Endothelial cell of umbilical vein (primary cell): ENCODE measurements around the gene RAB3D. TPM values are rescaled to one million over a fixed set of nuclear protein-coding genes. Genes with fewer than 3 reads are reported as not detected.

Experiments
- BruUV-seq: library from RNA; stranded (reverse); fragments of 400-500 nt; replicated peaks from 2 replicates; lab custom pipeline; 2021; lab: Mats Ljungman, UMichigan
- CTCF ChIA-PET: fragments of 300-600, 350-600 bp; sonication (Branson Sonifier 250); formaldehyde crosslinking; loops from one replicate; lab custom pipeline; 2021; ENCODE audit warnings: antibody characterized with exemption, inconsistent platforms; lab: Charles Lee
- POLR2A ChIA-PET: fragments of 300-600, 350-600 bp; sonication (Branson Sonifier 250); formaldehyde crosslinking; loops from one replicate; lab custom pipeline; 2021; ENCODE audit warnings: antibody characterized with exemption, inconsistent platforms; lab: Charles Lee
- DNase-seq: peaks from one replicate; pipeline ENCODE4 v3.0.0-alpha.2; 2011; ENCODE audit warnings: low read depth, low spot score
- FAIRE-seq: peaks from 2 replicates; lab custom pipeline; 2011; peaks lifted over from hg19 to GRCh38; lab: Jason Lieb, UNC
- H2AFZ ChIP-seq: 2 replicates; pipeline ENCODE4 v1.6.0; 2012; ENCODE audit warnings: low read depth, low read length, control low read depth, inconsistent platforms
- H3K27ac ChIP-seq: 2 replicates; pipeline ENCODE4 v1.5.1; 2011; ENCODE audit warnings: low read depth, mild to moderate bottlenecking, control low read depth, low read length, moderate library complexity; ENCODE audit not compliant: insufficient read depth
- H3K27me3 ChIP-seq, 2 experiments: 2 replicates each; pipeline versions ENCODE4 v1.6.0 to v1.6.1; 2011; ENCODE audit warnings: low read length in 2 of 2, mixed read lengths in 1 of 2; ENCODE audit not compliant: control insufficient read depth in 2 of 2, insufficient read depth in 2 of 2
- H3K36me3 ChIP-seq, 2 experiments: 2 replicates in 1 of 2; 3 replicates in 1 of 2; pipeline ENCODE4 v1.5.1; 2011; ENCODE audit warnings: low read length in 2 of 2, mild to moderate bottlenecking in 1 of 2, moderate library complexity in 1 of 2; ENCODE audit not compliant: control insufficient read depth in 2 of 2, insufficient read depth in 2 of 2; ENCODE audit errors: extremely low read depth in 1 of 2
- H3K4me1 ChIP-seq: 3 replicates; pipeline ENCODE4 v1.5.1; 2011; ENCODE audit warnings: mild to moderate bottlenecking, low read length; ENCODE audit not compliant: control insufficient read depth, insufficient read depth; ENCODE audit errors: extremely low read depth
- H3K4me2 ChIP-seq: 2 replicates; pipeline ENCODE4 v1.6.1; 2011; ENCODE audit warnings: low read length, control low read depth, mixed read lengths; ENCODE audit not compliant: insufficient read depth
- H3K4me3 ChIP-seq, 3 experiments: fragments of 200-600 bp in 1 of 3; sonication (generic), shearing (Covaris generic) in 1 of 3; replicated peaks in 1 of 3; 2 replicates each; pipeline ENCODE4 v1.5.1; 2011 to 2016; ENCODE audit warnings: control low read depth in 3 of 3, low read length in 3 of 3, mild to moderate bottlenecking in 2 of 3, inconsistent platforms in 1 of 3, low read depth in 1 of 3, moderate library complexity in 1 of 3; ENCODE audit not compliant: insufficient read depth in 1 of 3
- H3K79me2 ChIP-seq: 2 replicates; pipeline ENCODE4 v1.6.0; 2012; ENCODE audit warnings: low read length, inconsistent platforms; ENCODE audit not compliant: control insufficient read depth, insufficient read depth
- H3K9ac ChIP-seq: replicated peaks from 2 replicates; pipeline ENCODE3; 2011; ENCODE audit warnings: low read length, control low read depth; ENCODE audit not compliant: insufficient read depth; ENCODE audit errors: extremely low read depth
- H3K9me1 ChIP-seq: replicated peaks from 3 replicates; pipeline ENCODE4 v1.6.0; 2011; ENCODE audit warnings: mild to moderate bottlenecking, low read length; ENCODE audit not compliant: control insufficient read depth, insufficient read depth; ENCODE audit errors: extremely low read depth
- H3K9me3 ChIP-seq: replicated peaks from 2 replicates; pipeline ENCODE4 v1.5.1; 2012; ENCODE audit warnings: low read length, inconsistent platforms; ENCODE audit not compliant: control insufficient read depth, insufficient read depth
- H4K20me1 ChIP-seq: replicated peaks from 2 replicates; pipeline ENCODE3; 2011; ENCODE audit warnings: mild to moderate bottlenecking, low read length; ENCODE audit not compliant: control insufficient read depth, insufficient read depth; ENCODE audit errors: extremely low read depth
- EZH2 ChIP-seq: IDR thresholded peaks from 2 replicates; pipeline ENCODE4 v1.6.1; 2012; ENCODE audit warnings: borderline replicate concordance, low read depth, mild to moderate bottlenecking, moderate library complexity, low read length, inconsistent platforms; ENCODE audit not compliant: severe bottlenecking
- FOS ChIP-seq: IDR thresholded peaks from 2 replicates; pipeline ENCODE4 v1.6.1; 2011; ENCODE audit warnings: mild to moderate bottlenecking, low read length, moderate library complexity, borderline replicate concordance; ENCODE audit not compliant: insufficient read depth
- GATA2 ChIP-seq: IDR thresholded peaks from 2 replicates; pipeline ENCODE4 v1.7.0; 2011; ENCODE audit warnings: low read depth, mild to moderate bottlenecking, moderate library complexity, mixed read lengths, low read length; ENCODE audit not compliant: insufficient read length, insufficient read depth
- JUN ChIP-seq: IDR thresholded peaks from 2 replicates; pipeline ENCODE4 v1.6.1; 2011; ENCODE audit warnings: borderline replicate concordance, low read depth; ENCODE audit not compliant: insufficient read length, insufficient read depth
- MYC ChIP-seq: IDR thresholded peaks from one replicate; pipeline ENCODE4 v1.6.1; 2011; ENCODE audit warnings: mild to moderate bottlenecking, low read depth, low read length
- POLR2A ChIP-seq: IDR thresholded peaks from 2 replicates; pipeline ENCODE4 v1.6.1; 2012; ENCODE audit warnings: low read depth, mild to moderate bottlenecking, control low read depth, low read length
- POLR2AphosphoS5 ChIP-seq: IDR thresholded peaks from 2 replicates; pipeline ENCODE4 v1.6.1; 2012; ENCODE audit warnings: low read depth, mild to moderate bottlenecking, control low read depth, low read length, moderate library complexity; ENCODE audit not compliant: insufficient read depth
- dilution Hi-C: fragments of 300-500 bp; cut with MboI; formaldehyde crosslinking; loops from one replicate; pipeline ENCODE4 v1.15.0; 2019; ENCODE audit warnings: low sequenced_read_pairs; ENCODE audit not compliant: extremely low pct_ligation_motif_present
- intact Hi-C: fragments of 100-400 bp; cut with micrococcal nuclease; formaldehyde crosslinking; loops from one replicate; pipeline ENCODE4 v1.10.0; 2022
- polyA plus RNA-seq, 4 experiments: library from polyadenylated mRNA; depleted of rRNA in 3 of 4; stranded (reverse) in 3 of 4; unstranded in 1 of 4; fragments of >200 nt; gene quantifications; 2 replicates each; pipeline versions ENCODE4 v1.2.1 to v1.2.3, GENCODE V29; 2011 to 2012; ENCODE audit warnings: missing spikeins in 1 of 4
- total RNA-seq: library from RNA; stranded (reverse); gene quantifications from 2 replicates; pipeline ENCODE4 v1.2.3, GENCODE V29; 2021
- TF ChIP-seq, protein P1 (sequence below), 2 donors: IDR thresholded peaks; 1 replicate in 1 of 2; 2 replicates in 1 of 2; pipeline ENCODE4 v1.5.1; 2011; ENCODE audit warnings: low read length in 2 of 2, mild to moderate bottlenecking in 2 of 2, moderate library complexity in 2 of 2, control low read depth in 1 of 2, inconsistent platforms in 1 of 2, low read depth in 1 of 2; ENCODE audit not compliant: insufficient read depth in 1 of 2; ENCODE audit errors: extremely low read depth in 1 of 2
- TF ChIP-seq, protein P2 (sequence below): IDR thresholded peaks from 2 replicates; pipeline ENCODE4 v1.6.1; 2011; ENCODE audit not compliant: insufficient read depth, insufficient read length

RAB3D gene
- total and polyA plus RNA-seq, 2 donors (not counting 3 experiments of a cell fraction or from before 2014, with no cell fraction given), result 35.4 to 48.2 TPM

DNA sequence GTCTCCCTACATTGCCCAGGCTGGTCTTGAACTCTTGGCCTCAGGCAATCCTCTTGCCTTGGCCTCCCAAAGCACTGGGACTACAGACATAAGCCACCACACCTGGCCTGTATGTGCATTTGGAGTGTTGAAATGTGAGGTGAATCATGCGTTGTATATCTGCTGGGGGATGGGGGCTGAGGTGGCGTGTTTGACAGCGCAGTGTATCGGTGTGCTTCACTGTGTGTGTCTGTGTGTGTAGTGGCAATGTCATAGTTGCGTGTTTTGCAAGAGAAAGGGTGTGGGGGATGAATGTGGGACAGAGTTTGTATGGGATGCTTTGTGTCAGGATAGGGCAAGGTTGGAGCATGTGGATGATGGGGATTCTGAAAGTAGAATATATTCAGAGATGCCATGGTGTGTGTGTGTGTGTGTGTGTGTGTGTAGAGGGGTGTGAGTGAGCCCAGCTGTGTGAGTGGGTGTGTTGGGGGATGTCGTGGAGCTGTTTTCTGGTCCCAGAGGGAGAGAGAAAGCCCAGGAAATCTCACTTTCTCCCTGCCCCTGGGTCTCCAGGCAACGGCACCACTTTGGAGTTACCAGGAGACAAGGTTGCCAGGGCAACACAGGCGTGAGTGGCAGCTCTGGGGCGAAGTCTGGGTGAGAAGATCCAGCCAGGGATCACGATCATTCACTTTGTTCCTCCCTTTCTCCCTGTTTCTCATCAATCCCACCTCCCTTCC is 33.9 kb upstream of the RAB3D start:
- Histone ChIP-seq H3K27ac (no peak overlapping the region), H3K4me1 (peaks cover 32% of the 10 kb centered on the region), H2AFZ (no peak overlapping the region), H3K9ac (no peak overlapping the region), H3K9me3 (no peaks in the 10 kb centered on the region), H3K36me3 (no peaks in the 10 kb centered on the region), H3K79me2 (peaks cover 3% of the 10 kb centered on the region), H4K20me1 (no peaks in the 10 kb centered on the region), H3K4me2 (no peak overlapping the region), H3K27me3 (no peaks in the 10 kb centered on the region), H3K9me1 (no peaks in the 10 kb centered on the region), H3K4me3 (no peak overlapping the region)
- intact Hi-C loops, result no loop called here
- no TSS peak for BruUV-seq
- ChIA-PET POLR2A (no interaction called here), CTCF (interaction anchor here (2.0 to 2.8 kb wide), 2 partner anchors 10 to 79 kb away, joined by 8 to 20 read pairs; partner anchors contain the start of gene EPOR)
- no peak for FAIRE-seq
- no peak for TF ChIP-seq MYC
- no peak for TF ChIP-seq POLR2AphosphoS5
- TF ChIP-seq, protein P1, sequence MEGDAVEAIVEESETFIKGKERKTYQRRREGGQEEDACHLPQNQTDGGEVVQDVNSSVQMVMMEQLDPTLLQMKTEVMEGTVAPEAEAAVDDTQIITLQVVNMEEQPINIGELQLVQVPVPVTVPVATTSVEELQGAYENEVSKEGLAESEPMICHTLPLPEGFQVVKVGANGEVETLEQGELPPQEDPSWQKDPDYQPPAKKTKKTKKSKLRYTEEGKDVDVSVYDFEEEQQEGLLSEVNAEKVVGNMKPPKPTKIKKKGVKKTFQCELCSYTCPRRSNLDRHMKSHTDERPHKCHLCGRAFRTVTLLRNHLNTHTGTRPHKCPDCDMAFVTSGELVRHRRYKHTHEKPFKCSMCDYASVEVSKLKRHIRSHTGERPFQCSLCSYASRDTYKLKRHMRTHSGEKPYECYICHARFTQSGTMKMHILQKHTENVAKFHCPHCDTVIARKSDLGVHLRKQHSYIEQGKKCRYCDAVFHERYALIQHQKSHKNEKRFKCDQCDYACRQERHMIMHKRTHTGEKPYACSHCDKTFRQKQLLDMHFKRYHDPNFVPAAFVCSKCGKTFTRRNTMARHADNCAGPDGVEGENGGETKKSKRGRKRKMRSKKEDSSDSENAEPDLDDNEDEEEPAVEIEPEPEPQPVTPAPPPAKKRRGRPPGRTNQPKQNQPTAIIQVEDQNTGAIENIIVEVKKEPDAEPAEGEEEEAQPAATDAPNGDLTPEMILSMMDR (IDR thresholded peaks at IDR 0.05; ENCODE audit: extremely low read depth in 1 of 2, insufficient read depth in 1 of 2, low read depth in 1 of 2, low read length in 2 of 2), result no peak
- TF ChIP-seq FOS, result no peak
- TF ChIP-seq, protein P2, sequence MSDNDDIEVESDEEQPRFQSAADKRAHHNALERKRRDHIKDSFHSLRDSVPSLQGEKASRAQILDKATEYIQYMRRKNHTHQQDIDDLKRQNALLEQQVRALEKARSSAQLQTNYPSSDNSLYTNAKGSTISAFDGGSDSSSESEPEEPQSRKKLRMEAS, result no peak
- no peak for TF ChIP-seq GATA2
- no peak for TF ChIP-seq EZH2
- TF ChIP-seq POLR2A, result no peak
- no peak for TF ChIP-seq JUN
- dilution Hi-C loops, result no loop called here
- no peak for DNase-seq
